ENCODE results near the gene ZNF891.

The ZNF891 gene

GRCh38 chr12:133130038-133130807, at the start of gene ZNF891, which contains the start of gene ZNF10:
Gene ZNF891 (minus strand): TSS chr12:133130274. CDS start chr12:133121918, 8,356 bp downstream.
Gene ZNF10 (plus strand): TSS chr12:133130627. CDS start chr12:133144493, 13,866 bp downstream.
- peak; percentile 96 for DNase-seq

DNA sequence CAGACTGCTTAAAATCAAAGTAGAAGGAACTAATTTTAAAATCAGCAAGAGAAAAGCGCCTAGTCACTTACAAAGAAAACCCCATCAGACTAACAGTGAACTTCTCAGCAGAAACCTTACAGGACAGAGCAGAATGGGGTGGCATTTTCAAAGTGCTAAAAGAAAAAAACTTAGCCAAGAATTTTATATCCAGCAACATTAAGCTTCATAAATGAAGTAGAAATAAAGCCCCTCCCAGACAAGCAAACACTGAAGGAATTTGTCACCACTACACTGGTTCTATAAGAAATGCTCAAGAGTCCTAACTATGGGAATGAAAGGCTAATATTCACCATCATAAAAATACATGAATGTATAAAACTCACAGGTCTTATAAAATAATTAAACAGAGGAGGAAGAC, 44.8 kb upstream of the ZNF891 start:
- DNase-seq, result no peak

DNA sequence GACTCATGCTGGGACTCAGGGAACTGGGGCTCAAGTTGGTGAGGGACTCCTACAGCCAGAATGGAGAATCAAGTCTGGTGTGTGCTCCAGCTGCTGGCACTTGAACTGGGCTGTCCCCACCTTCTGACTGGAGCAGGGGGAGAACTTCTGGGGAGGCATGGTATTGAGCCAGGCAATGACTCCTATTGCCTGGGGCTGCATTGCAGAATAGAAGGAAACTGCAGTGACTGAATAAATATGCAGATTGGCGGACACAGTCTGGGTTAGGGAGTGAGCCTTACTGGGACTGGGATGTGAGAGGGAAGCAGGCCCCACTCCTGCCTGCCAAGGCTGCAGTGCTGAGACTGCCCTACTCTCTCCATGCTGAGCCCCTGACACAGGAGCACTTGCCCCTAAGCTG, 42.4 kb upstream of the ZNF891 start:
- DNase-seq, result no peak

GRCh38 chr12:133165776-133166175, 35.7 kb upstream of the ZNF891 start:
- no peak for DNase-seq

GRCh38 chr12:133156125-133156690, 26.1 kb upstream of the ZNF891 start:
- DNase-seq, result no peak

DNA sequence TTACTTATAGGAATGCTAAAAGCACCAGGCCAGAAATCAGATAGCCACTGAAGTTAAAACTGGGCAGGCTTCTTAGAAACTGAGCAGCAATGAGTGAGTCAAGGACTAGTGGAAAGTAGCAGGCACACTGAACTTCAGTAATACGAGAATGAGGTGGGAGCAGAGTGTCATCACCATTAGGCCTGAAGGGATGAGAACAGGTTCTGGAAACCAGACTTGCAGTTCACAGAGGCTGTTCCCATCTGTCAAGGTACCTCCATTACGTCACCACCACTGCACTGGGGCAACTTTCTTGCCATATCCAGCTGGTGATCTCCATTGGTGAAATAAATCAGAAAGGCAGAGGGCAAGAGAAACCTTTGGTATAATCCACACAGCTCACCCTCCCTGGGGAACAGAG, 15.9 kb upstream of the ZNF891 start:
- no peak for DNase-seq

DNA sequence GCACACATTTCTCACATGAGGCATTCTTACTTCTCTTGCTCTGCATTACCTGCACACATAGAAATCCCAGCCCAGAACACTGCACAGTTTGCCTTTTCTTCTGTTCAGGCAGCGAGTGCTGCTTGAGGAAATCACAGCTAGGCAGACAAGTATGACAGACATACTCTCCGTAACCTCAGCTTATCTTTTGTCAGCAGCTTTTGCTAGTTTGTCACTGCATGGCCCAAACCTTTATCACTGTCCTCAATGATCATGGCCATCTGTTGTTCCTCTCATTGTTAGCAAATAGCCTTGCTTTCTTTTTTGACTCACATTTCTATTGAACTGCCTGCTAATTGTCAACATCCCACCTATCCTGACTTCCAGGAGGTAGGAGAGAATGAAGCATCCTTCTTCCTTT, 5.7 kb upstream of the ZNF891 start:
- DNase-seq, result no peak

GRCh38 chr12:133130808-133131128, 694 bp upstream of the ZNF891 start:
- no peak for DNase-seq

GRCh38 chr12:133129368-133130037, 571 bp downstream of the ZNF891 start:
- peak; percentile 55 for DNase-seq

DNA sequence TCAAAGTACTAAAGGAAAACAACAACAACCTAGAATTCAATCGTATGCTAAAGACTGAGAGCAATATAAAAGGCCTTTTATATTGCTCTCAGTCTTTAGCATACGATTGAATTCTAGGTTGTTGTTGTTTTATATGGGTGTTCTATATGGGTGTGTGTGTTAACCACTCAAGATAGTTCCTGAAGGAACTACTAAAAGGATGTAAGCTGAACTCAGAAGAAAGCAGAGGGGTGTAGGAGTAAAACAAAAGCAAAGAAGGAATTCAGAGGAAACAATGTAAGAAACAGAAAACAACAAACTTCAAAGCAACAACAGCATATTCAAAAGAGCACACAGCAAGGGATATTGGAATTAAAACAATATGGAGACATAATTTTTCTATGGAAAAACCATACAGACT, 5.4 kb downstream of the ZNF891 start:
- no peak for DNase-seq

DNA sequence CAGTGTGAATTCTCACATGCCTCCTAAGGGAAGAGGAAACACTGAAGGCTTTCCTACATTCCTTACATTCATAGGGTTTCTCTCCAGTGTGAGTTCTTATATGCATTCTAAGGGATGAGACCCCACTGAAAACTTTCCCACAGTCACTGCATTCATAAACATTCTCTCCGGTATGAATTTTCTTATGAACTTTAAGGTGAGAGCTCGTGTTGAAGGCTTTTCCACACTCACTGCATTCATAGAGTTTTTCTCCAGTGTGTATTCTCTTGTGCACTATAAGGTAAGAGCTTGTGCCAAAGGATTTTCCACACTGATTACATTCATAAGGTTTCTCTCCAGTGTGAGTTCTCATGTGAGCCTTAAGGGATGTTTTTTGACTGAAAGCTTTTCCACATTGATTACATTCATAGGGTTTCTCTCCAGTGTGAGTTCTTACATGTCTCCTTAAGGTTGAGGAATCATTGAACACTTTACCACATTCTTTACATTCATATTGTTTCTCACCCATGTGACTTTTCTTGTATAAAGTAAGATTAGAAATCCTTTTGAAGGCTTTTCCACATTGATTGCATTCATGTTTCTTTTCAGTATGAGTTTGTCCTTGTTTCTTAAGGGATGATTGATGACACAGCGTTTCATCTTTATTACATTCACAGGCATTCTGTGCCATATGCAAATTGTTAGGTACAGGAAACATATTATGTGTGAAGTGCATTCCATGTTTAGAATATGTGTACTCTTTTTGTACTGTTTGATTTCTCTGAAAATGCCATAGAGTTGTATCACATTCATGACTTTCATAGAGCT, 9.5 kb downstream of the ZNF891 start:
- DNase-seq, result no peak

- no peak for DNase-seq
Observed at GRCh38 chr12:133108150-133108549, 21.9 kb downstream of the ZNF891 start.

DNA sequence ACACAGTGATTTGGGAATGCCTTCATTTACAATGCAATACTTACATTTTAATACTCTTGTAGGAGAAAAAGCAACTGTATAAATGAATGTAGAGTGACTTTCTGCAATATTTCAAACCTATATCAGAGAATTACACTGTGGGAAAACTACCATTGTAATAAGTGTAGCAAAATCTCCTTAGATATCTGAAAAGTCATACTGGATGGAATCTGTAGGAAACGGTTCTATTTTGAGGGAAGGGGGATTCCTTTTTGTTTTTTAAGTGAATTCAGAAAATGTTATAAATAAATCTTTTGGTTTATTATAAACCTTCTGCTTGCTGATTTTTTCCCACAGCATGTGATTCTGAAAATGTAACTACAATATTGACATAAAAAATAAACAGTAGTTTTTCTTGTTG, 23.0 kb downstream of the ZNF891 start:
- no peak for DNase-seq

DNA sequence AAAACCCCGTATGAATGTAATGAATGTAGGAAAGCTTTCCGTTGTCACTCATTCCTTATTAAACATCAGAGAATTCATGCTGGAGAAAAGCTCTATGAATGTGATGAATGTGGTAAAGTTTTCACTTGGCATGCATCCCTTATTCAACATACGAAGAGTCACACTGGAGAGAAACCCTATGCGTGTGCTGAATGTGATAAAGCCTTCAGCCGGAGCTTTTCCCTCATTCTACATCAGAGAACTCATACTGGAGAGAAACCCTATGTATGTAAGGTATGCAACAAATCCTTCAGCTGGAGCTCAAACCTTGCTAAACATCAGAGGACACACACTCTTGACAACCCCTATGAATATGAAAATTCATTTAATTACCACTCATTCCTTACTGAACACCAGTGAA, 23.8 kb downstream of the ZNF891 start:
- DNase-seq, result no peak

DNA sequence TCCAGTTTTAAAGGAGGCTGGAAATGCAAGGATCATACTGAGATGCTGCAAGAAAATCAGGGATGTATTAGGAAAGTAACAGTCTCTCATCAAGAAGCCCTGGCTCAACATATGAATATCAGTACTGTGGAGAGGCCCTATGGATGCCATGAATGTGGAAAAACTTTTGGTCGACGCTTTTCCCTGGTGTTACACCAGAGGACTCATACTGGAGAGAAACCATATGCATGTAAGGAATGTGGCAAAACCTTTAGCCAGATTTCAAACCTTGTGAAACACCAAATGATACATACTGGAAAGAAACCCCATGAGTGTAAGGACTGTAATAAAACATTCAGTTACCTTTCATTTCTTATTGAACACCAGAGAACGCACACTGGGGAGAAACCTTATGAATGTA, 24.5 kb downstream of the ZNF891 start:
- no peak for DNase-seq

DNA sequence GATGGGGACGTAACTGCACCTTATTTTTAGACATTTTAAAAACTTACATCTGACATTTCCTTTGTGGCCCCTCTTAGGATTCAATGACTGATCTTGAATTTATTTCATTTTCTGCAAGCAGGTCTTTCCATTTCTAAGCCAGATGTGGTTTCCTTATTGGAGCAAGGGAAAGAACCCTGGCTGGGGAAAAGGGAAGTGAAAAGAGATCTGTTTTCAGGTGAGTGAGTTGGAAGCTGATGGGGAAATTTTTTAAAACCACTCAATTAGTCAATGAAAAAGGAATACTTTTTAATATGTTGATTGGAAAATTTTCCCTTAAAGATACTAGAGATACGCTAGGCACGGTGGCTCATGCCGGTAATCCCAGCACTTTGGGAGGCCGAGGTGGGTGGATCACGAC, 46.7 kb downstream of the ZNF891 start:
- DNase-seq, result no peak

DNA sequence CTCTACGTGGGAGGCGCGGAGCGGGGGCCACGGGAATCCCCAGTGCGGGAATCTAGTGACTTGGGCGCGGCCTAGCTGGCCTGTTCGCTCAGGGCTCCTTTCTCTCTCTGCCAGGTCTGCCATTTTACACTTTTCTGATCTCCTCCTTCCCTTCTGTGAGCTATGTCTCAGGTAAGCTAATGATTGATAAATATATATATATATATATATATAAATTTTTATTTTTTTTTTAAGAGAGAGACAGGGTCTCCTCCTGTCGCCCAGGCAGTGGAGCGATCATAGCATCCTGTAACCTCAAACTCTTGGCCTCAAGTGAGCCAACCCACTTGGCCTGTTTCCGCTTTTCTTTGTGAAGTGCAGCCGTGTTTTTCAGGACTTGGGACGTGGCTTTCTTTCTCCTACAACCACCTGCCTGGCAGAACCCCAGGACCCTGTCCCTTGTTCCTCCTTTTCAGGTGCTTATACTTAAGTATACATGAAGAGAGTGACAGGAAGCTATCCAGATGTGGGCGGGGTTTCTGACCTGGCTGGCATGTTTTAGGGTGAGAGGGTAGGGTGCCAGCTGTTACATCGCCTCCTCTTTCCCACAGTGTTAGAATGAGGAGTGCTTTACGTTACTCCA, 48.8 kb downstream of the ZNF891 start:
- DNase-seq, result no peak

DNA sequence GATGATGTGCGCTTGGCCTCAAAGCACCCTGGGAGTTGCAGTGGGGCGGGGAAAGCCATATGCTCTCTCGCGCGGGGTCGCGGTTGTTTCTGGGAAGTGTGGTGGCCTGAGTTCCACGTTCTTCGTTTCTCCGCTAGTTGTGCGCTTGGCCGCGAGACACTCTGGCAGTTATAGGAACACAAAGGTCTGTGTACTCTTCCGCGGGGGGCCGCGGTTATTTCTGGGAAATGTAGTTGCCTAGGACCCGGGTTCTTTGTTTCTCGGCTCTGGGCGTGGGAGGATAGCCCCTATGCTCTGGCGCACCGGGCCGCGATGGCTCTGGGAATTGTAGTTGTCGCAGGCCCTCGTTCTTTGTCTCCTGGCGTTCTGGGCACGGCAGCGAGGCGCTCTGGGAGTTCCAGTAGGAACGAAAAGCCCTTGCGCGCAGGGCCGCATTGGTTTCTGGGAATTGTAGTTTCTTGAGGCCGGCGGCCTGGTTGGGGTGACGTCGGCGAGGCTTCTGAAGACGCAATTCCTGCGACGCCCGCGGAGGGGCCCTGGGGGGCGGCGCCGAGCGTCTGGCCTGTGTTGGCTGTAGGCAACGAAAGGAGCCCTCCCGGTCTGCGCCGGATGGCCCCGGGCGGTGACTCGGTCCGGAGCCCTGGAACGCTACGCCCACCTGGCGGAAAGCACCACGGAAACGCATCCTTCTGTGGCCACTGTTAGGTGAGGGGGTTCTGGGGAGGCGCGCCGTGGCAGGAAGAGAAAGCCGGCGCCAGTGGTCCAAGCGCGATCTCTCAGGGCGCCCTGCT, 49.5 kb downstream of the ZNF891 start, which contains the start of gene ZNF140:
Gene ZNF140, plus strand, starts transcription at position 556 of the 791 bp plus-strand sequence. CDS start 398 bp downstream, outside the sequence.
- DNase-seq, result peak; percentile 98

DNA sequence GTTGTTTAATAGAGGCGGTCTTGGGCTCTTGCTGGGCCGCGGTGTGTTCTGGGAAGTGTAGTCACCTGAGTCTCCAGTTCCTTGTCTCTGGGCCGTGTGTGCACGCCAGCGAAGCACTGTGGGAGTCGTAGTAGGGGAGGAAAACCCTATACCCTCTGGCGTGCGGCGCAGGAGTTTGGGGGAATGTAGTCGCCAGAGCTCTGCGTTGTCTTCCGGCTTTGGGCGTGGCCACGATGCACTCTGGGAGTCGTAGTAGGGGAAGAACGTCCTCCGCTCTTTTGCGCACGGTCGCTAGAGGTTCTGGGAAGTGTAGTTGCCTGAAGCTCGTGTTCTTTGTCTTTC, 50.1 kb downstream of the ZNF891 start:
- peak; percentile 99 for DNase-seq

- no peak for DNase-seq
Observed at GRCh38 chr12:133073836-133074235, 56.2 kb downstream of the ZNF891 start.

GRCh38 chr12:133063556-133063955, 66.5 kb downstream of the ZNF891 start:
- no peak for DNase-seq

DNA sequence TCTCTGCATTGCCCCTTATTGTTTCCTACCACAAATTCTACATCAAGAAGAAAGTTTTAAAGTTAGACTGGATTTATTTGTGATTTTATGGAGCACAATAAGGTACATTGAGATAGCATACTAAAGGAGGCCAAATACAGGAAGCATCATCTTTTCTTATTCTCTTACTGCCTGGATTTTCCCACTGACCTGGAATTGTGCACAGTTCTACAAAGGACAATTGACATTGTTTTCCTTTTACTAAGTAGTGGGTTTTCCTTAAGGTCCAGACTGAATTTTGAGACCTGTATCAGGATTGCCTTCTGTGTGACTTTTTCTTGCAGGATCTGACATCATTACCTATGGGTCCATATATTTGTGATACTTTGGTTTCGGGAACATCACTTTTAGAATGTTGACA, 68.1 kb downstream of the ZNF891 start:
- no peak for DNase-seq

Data from NCI-H774 (cell line).